Colon (tissue), 2 donors: ENCODE data around the gene ZNF622.

Experiments used
- FAIRE-seq: peaks from 2 replicates; lab custom pipeline; 2012; peaks lifted over from hg19 to GRCh38; lab: Jason Lieb, UNC
- donor health status: control.
- donor health status: control.

The ZNF622 gene

GRCh38 chr5:16431490-16431889 lies 34.1 kb downstream of the ZNF622 start:
- FAIRE-seq: no peak

DNA sequence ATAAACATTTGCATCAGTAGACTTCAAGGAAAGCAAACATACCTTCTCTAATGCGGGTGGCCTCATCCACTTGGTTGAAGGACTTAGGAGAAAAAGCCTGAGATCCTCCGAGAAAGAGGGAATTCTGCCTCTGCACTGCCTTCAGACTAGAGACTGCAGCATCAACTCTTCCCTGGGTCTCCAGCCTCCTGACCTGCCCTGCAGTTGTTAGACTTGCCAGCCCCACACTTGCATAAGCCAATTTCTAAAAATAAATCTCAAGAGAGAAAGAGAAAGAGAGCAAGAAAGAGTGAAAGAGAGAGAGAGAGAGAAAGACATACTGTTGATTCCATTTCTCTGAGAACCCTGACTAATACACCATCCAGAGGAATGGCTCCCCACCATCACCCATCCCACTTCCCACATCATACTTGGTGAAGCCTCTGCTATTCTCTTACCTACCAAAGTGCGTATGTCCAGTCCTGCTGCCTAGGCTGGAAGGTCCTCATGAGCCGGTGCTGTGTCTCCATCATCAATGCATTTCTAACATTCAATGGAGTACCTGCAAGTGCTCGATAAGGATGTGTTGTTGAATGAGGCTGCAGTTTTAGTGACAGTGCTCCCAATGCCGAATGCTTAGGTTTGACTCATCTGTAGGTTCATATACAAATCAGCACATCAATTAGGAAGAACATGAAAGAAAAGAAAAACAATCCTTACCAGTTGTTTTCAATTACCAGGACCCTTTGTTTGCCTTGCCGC lies 35.1 kb downstream of the ZNF622 start:
- FAIRE-seq: no peak

GRCh38 chr5:16428359-16428758 lies 37.2 kb downstream of the ZNF622 start:
- FAIRE-seq: no peak

- FAIRE-seq: no peak
Observed at GRCh38 chr5:16427587-16427986, 38.0 kb downstream of the ZNF622 start.

- no peak for FAIRE-seq
Observed at GRCh38 chr5:16418471-16418922, 47.1 kb downstream of the ZNF622 start.

- FAIRE-seq: no peak
Observed at GRCh38 chr5:16417398-16418074, 48.1 kb downstream of the ZNF622 start.

DNA sequence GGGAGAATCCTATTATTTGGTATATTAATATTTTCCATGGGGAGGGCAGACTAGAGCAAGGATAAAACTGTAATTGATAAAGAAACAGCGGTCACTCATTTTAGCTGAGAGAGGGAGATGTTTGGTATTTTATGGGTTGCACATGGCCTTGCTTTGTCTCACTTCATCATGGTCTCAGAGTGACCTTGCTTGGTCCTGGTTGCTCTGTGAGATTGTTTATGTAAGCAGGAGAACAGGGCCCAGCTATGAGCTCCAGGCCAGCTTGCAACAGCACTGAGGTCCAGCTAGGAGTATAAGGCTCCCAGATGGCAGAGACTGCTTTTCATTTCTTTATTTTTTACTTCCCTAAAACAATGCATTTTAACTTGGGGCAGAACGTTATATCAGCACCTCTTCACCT lies 50.7 kb downstream of the ZNF622 start:
- FAIRE-seq: no peak

DNA sequence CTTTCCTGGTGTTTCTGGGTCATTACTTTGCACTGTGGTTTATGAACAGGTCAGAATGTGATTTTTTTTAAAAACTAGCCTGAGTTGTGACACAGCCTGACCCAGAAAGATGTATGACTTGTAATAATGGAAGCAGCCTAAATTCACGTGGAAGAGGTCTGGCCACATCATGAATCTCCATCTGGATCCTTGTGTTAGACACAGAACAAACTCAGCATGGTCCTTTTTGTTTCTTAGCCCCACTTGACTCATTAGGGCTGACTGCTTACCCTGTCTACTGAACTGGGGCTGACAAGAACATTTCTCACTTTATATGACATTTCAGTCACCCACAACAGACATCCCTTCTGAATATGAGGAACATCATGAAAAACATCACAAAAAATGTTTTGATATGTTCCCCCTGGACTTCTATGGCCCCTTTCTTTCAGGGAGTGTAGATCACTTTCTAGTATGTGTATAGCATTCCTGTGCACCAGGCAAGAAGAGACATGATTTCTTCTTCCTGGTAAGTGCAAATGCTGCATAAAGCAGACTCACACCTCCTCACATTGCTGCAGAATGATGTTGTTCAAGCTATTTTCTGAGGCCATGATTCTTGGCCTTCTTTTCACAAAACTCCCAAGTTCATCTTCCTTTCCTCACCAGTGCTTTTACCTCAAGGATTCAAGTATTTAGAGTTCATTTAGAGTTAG lies 52.3 kb downstream of the ZNF622 start:
- FAIRE-seq: no peak

DNA sequence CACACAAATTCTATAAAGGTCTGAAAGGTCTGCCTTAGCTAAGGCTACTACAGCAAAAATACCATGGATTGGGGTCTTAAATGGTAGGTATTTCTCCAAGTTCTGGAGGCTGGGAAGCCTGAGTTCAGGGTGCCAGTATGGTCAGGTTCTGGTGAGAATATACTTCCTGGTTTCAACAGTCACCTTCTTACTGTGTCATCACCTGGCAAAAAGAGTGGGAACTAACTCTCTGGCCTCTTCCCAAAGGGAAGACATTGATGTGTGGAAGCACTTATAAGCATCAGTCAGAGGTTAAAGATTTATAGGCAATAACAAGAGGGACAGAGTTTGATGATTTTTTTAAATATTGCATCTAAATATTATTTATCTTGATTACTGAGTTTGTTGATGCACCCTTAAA lies 53.0 kb downstream of the ZNF622 start:
- FAIRE-seq: no peak

DNA sequence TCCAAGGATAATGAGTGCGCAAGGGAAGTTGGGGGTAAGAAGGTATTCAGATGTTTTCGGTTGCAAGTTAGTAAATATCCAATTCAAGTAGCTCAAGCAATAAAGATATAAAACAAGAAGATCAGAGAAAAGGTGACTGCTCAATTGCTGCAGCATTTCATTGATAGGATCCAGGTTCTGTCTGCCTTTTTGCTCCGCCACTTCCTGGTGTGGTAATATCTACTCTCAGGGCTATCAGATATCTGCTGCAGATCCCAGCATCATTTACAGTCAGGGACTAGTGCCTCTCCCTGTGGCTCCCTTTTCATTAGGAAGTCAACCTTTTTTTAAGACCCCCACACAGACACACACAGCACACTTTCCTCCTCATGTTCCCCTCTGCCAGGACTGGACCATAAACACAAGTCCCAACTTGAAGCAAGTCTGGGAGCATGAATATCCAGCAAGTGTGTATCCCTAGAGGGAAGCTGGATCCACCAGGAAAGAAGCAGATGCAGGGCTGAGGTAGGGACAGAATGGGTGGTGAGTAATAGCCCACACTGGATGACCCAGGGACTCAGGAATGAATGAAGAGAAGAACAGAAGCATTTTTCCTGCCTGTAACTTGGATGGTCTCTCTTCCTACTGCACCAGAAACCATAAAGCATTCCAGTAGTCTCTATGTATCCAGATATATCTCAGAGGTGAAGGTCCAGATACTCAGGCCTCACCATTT lies 53.7 kb downstream of the ZNF622 start:
- no peak for FAIRE-seq

GRCh38 chr5:16411235-16411634 lies 54.4 kb downstream of the ZNF622 start:
- FAIRE-seq: no peak

- FAIRE-seq: no peak
Observed at GRCh38 chr5:16410338-16410737, 55.3 kb downstream of the ZNF622 start.

- FAIRE-seq: no peak
Observed at GRCh38 chr5:16406630-16407029, 59.0 kb downstream of the ZNF622 start.

GRCh38 chr5:16406023-16406422 lies 59.6 kb downstream of the ZNF622 start:
- FAIRE-seq: no peak
